H4 (cell line): ENCODE data around the gene BRICD5. TPM values are rescaled to one million over a fixed set of nuclear protein-coding genes. Genes with fewer than 3 reads are reported as not detected.
"Not testable (repeated sequence)": the region's sequence is repeated elsewhere in the genome, so short reads cannot be mapped to it uniquely, and the experiment has no call there.

Experiments
- DNase-seq: peaks from one replicate; pipeline ENCODE4 v3.0.0-alpha.2; 2015; ENCODE audit warnings: low spot score
- total RNA-seq: library from RNA; depleted of rRNA; stranded (reverse); fragments of >200 nt; shearing (Covaris generic); gene quantifications from 2 replicates; pipeline ENCODE4 v1.2.3, GENCODE V29; 2014

The BRICD5 gene
- total RNA-seq, 1 experiment from 2014 or later = 1.0 TPM

- peak; percentile 99 for DNase-seq
These were observed 12.7 kb upstream of the BRICD5 start, which contains the start of gene E4F1 for GRCh38 chr16:2223221-2223941. E4F1 (plus strand) TSS chr16:2223591; CDS start chr16:2223614, 23 bp downstream.

GRCh38 chr16:2216330-2216729 lies 5.7 kb upstream of the BRICD5 start:
- DNase-seq = no peak

GRCh38 chr16:2214719-2214968 lies 4.0 kb upstream of the BRICD5 start, which contains the start of gene PGP:
PGP (minus strand) TSS chr16:2214840; CDS start chr16:2214777, 63 bp downstream.
- DNase-seq = no peak

GRCh38 chr16:2213817-2214718 lies 3.4 kb upstream of the BRICD5 start:
- DNase-seq = no peak

- no peak for DNase-seq
These were observed 2.0 kb upstream of the BRICD5 start for GRCh38 chr16:2212362-2213324.

- no peak for DNase-seq
These were observed 1.3 kb upstream of the BRICD5 start for GRCh38 chr16:2211923-2212347.

- DNase-seq = no peak
These were observed 692 bp downstream of the BRICD5 start for GRCh38 chr16:2210009-2210332.

- no peak for DNase-seq
These were observed 1.2 kb downstream of the BRICD5 start for GRCh38 chr16:2209258-2210008.

- no peak for DNase-seq
These were observed 1.9 kb downstream of the BRICD5 start for GRCh38 chr16:2208772-2209171.

GRCh38 chr16:2208308-2208707 lies 2.4 kb downstream of the BRICD5 start:
- no peak for DNase-seq

GRCh38 chr16:2207872-2208271 lies 2.8 kb downstream of the BRICD5 start:
- no peak for DNase-seq

GRCh38 chr16:2206780-2207433 lies 3.8 kb downstream of the BRICD5 start:
- no peak for DNase-seq

GRCh38 chr16:2206420-2206779 lies 4.3 kb downstream of the BRICD5 start:
- no peak for DNase-seq

GRCh38 chr16:2205967-2206313 lies 4.7 kb downstream of the BRICD5 start:
- DNase-seq = no peak

GRCh38 chr16:2205104-2205966 lies 5.3 kb downstream of the BRICD5 start, which contains the start of gene MLST8:
MLST8 (plus strand) TSS chr16:2205454; CDS start chr16:2206086, 632 bp downstream.
- DNase-seq = peak; percentile 78

- DNase-seq = no peak
These were observed 6.1 kb downstream of the BRICD5 start for GRCh38 chr16:2204416-2205103.

GRCh38 chr16:2203119-2203688 lies 7.5 kb downstream of the BRICD5 start:
- DNase-seq = not testable (repeated sequence)

GRCh38 chr16:2200313-2200712 lies 10.3 kb downstream of the BRICD5 start:
- DNase-seq = no peak

GRCh38 chr16:2199621-2200139 lies 11.0 kb downstream of the BRICD5 start:
- no peak for DNase-seq
